Mucosa of rectum (tissue), 2 donors: Measurements from ENCODE around the gene FNIP2.
"Not testable (repeated sequence)": the region's sequence is repeated elsewhere in the genome, so short reads cannot be mapped to it uniquely, and the experiment has no call there.

Source experiments
- H3K27ac ChIP-seq, 2 donors: one replicate each; pipeline ENCODE4 v1.7.0; 2013; ENCODE audit warnings: inconsistent platforms in 2 of 2, low read depth in 2 of 2, low read length in 2 of 2
- H3K27me3 ChIP-seq, 2 donors: one replicate each; pipeline ENCODE4 v1.7.0; 2013; ENCODE audit warnings: low read length in 2 of 2; ENCODE audit not compliant: control insufficient read depth in 2 of 2, insufficient read depth in 2 of 2
- H3K36me3 ChIP-seq, 2 donors: one replicate each; pipeline ENCODE4 v1.7.0; 2013; ENCODE audit warnings: low read length in 2 of 2; ENCODE audit not compliant: control insufficient read depth in 2 of 2, insufficient read depth in 2 of 2
- H3K4me1 ChIP-seq, 2 donors: one replicate each; pipeline ENCODE4 v1.7.0; 2013; ENCODE audit warnings: low read length in 2 of 2, mild to moderate bottlenecking in 1 of 2; ENCODE audit not compliant: control insufficient read depth in 2 of 2, insufficient read depth in 2 of 2
- H3K4me3 ChIP-seq, 2 donors: one replicate each; pipeline ENCODE4 v1.7.0; 2013; ENCODE audit warnings: low read length in 2 of 2
- H3K9ac ChIP-seq, 2 donors: one replicate each; pipeline ENCODE4 v1.7.0; 2013; ENCODE audit warnings: low read length in 2 of 2, low read depth in 1 of 2, mild to moderate bottlenecking in 1 of 2
- H3K9me3 ChIP-seq, 2 donors: one replicate each; pipeline ENCODE4 v1.7.0; 2013; ENCODE audit warnings: low read length in 2 of 2; ENCODE audit not compliant: control insufficient read depth in 2 of 2
- donor health status: healthy.
- donor health status: Normal muscosa, but diverticular disease.

FNIP2 gene

GRCh38 chr4:158801677-158802076, 32.9 kb downstream of the FNIP2 start:
- no peaks in the 10 kb centered on the region for H3K9me3 ChIP-seq
- no peaks in the 10 kb centered on the region for H3K27me3 ChIP-seq
- no peak overlapping the region for H3K9ac ChIP-seq
- no peaks in the 10 kb centered on the region for H3K36me3 ChIP-seq
- peaks cover 6 to 20% of the 10 kb centered on the region in 2 donors for H3K4me1 ChIP-seq
- H3K27ac ChIP-seq = peak overlapping the region in 1 of 2 donors; percentile 26
- H3K4me3 ChIP-seq = no peak overlapping the region

GRCh38 chr4:158802914-158803313, 34.1 kb downstream of the FNIP2 start:
- Histone ChIP-seq H3K36me3 (no peaks in the 10 kb centered on the region), H3K9ac (no peak overlapping the region), H3K9me3 (no peaks in the 10 kb centered on the region), H3K4me3 (no peak overlapping the region), H3K27me3 (no peaks in the 10 kb centered on the region), H3K4me1 (peaks cover 9 to 26% of the 10 kb centered on the region in 2 donors), H3K27ac (no peak overlapping the region)

GRCh38 chr4:158805635-158806471, 37.0 kb downstream of the FNIP2 start:
- Histone ChIP-seq H3K27me3 (no peaks in the 10 kb centered on the region), H3K4me1 (peaks cover 29 to 38% of the 10 kb centered on the region in 2 donors), H3K27ac (no peak overlapping the region), H3K9ac (no peak overlapping the region), H3K4me3 (no peak overlapping the region), H3K36me3 (no peaks in the 10 kb centered on the region), H3K9me3 (no peaks in the 10 kb centered on the region)

- no peaks in the 10 kb centered on the region for H3K9me3 ChIP-seq
- no peaks in the 10 kb centered on the region for H3K27me3 ChIP-seq
- peak overlapping the region in 1 of 2 donors; percentile 38 for H3K27ac ChIP-seq
- H3K4me1 ChIP-seq = peaks cover 42 to 46% of the 10 kb centered on the region in 2 donors
- H3K4me3 ChIP-seq = no peak overlapping the region
- no peaks in the 10 kb centered on the region for H3K36me3 ChIP-seq
- H3K9ac ChIP-seq = no peak overlapping the region
These were observed 38.9 kb downstream of the FNIP2 start for GRCh38 chr4:158807691-158808090.

GRCh38 chr4:158808399-158808798, 39.6 kb downstream of the FNIP2 start:
- Histone ChIP-seq H3K27ac (peak overlapping the region; percentile 24 to 91), H3K9me3 (no peaks in the 10 kb centered on the region), H3K36me3 (no peaks in the 10 kb centered on the region), H3K4me3 (no peak overlapping the region), H3K4me1 (peaks cover 42 to 46% of the 10 kb centered on the region in 2 donors), H3K27me3 (no peaks in the 10 kb centered on the region), H3K9ac (no peak overlapping the region)

GRCh38 chr4:158809208-158809607, 40.4 kb downstream of the FNIP2 start:
- Histone ChIP-seq H3K9ac (peak overlapping the region in 1 of 2 donors; percentile 51), H3K4me1 (peaks cover 42 to 50% of the 10 kb centered on the region in 2 donors), H3K27ac (peak overlapping the region; percentile 91 to 92)
- not testable (repeated sequence) for H3K9me3 ChIP-seq, H3K36me3 ChIP-seq, H3K27me3 ChIP-seq, H3K4me3 ChIP-seq

- Histone ChIP-seq H3K4me3 (peak overlapping the region; percentile 20 to 43), H3K27me3 (no peaks in the 10 kb centered on the region), H3K9me3 (no peaks in the 10 kb centered on the region), H3K27ac (peak overlapping the region; percentile 91 to 92), H3K36me3 (no peaks in the 10 kb centered on the region), H3K4me1 (peaks cover 42 to 51% of the 10 kb centered on the region in 2 donors), H3K9ac (peak overlapping the region; percentile 51 to 53)
These were observed 41.0 kb downstream of the FNIP2 start for GRCh38 chr4:158809611-158810486.

- Histone ChIP-seq H3K27me3 (no peaks in the 10 kb centered on the region), H3K4me1 (peaks cover 42 to 51% of the 10 kb centered on the region in 2 donors), H3K36me3 (no peaks in the 10 kb centered on the region), H3K9ac (peak overlapping the region; percentile 44 to 53), H3K9me3 (no peaks in the 10 kb centered on the region), H3K4me3 (peak overlapping the region; percentile 20 to 43), H3K27ac (peak overlapping the region; percentile 91 to 92)
These were observed 41.8 kb downstream of the FNIP2 start for GRCh38 chr4:158810487-158811215.

GRCh38 chr4:158811216-158811540, 42.4 kb downstream of the FNIP2 start:
- H3K27ac ChIP-seq = peak overlapping the region; percentile 91 to 92
- no peaks in the 10 kb centered on the region for H3K27me3 ChIP-seq
- peaks cover 40 to 49% of the 10 kb centered on the region in 2 donors for H3K4me1 ChIP-seq
- H3K4me3 ChIP-seq = no peak overlapping the region
- peak overlapping the region in 1 of 2 donors; percentile 21 for H3K9ac ChIP-seq
- no peaks in the 10 kb centered on the region for H3K9me3 ChIP-seq
- H3K36me3 ChIP-seq = no peaks in the 10 kb centered on the region
